Stimulated activated CD8-positive, alpha-beta memory T cell treated with anti-CD3 and anti-CD28 coated beads, Interleukin-12 subunit alpha, Interleukin-12 subunit beta, amount 100 ng/mL, for 1 hour (primary cell): Measurements from ENCODE around the gene NSMCE1.

Experiments used
- DNase-seq: peaks from one replicate; pipeline ENCODE4 v3.0.0-alpha.2; 2020; ENCODE audit warnings: low read depth

Gene NSMCE1

GRCh38 chr16:27230562-27231001 is 38.0 kb downstream of the NSMCE1 start:
- peak; percentile 60 for DNase-seq

- DNase-seq = no peak
Measured at GRCh38 chr16:27229891-27230470, 38.6 kb downstream of the NSMCE1 start.

GRCh38 chr16:27228621-27229501 is 39.7 kb downstream of the NSMCE1 start:
- DNase-seq = no peak

- no peak for DNase-seq
Measured at GRCh38 chr16:27228045-27228444, 40.5 kb downstream of the NSMCE1 start.

GRCh38 chr16:27226976-27227705 is 41.4 kb downstream of the NSMCE1 start:
- DNase-seq = no peak

GRCh38 chr16:27226476-27226875 is 42.1 kb downstream of the NSMCE1 start:
- DNase-seq = no peak

GRCh38 chr16:27225536-27226360 is 42.8 kb downstream of the NSMCE1 start:
- no peak for DNase-seq

- DNase-seq = no peak
Measured at GRCh38 chr16:27224741-27225300, 43.8 kb downstream of the NSMCE1 start.

GRCh38 chr16:27224271-27224737 is 44.3 kb downstream of the NSMCE1 start:
- DNase-seq = no peak

GRCh38 chr16:27223701-27224100 is 44.9 kb downstream of the NSMCE1 start:
- no peak for DNase-seq

GRCh38 chr16:27223226-27223610 is 45.4 kb downstream of the NSMCE1 start:
- no peak for DNase-seq

- no peak for DNase-seq
Measured at GRCh38 chr16:27222249-27223225, 46.0 kb downstream of the NSMCE1 start.

GRCh38 chr16:27221576-27222248 is 46.9 kb downstream of the NSMCE1 start:
- DNase-seq = no peak

- DNase-seq = no peak
Measured at GRCh38 chr16:27220991-27221390, 47.6 kb downstream of the NSMCE1 start.

- no peak for DNase-seq
Measured at GRCh38 chr16:27220527-27220926, 48.0 kb downstream of the NSMCE1 start.

GRCh38 chr16:27220120-27220519 is 48.5 kb downstream of the NSMCE1 start:
- no peak for DNase-seq

- no peak for DNase-seq
Measured at GRCh38 chr16:27219161-27219560, 49.4 kb downstream of the NSMCE1 start.

- no peak for DNase-seq
Measured at GRCh38 chr16:27218756-27219155, 49.8 kb downstream of the NSMCE1 start.

GRCh38 chr16:27217256-27217655 is 51.3 kb downstream of the NSMCE1 start:
- no peak for DNase-seq
